Loucy (cell line): ENCODE measurements around the gene FOXP4.

ENCODE experiments used
- EZH2phosphoT487 ChIP-seq: fragments of 200-600 bp; IDR thresholded peaks from 2 replicates; pipeline ENCODE4 v1.6.1; 2018; ENCODE audit warnings: antibody characterized with exemption, mild to moderate bottlenecking, moderate library complexity, borderline replicate concordance
- TF ChIP-seq, protein P1 (sequence below): fragments of 200-600 bp; sonication (generic); conservative IDR thresholded peaks from 2 replicates; pipeline ENCODE4 v1.5.1; 2014; ENCODE audit warnings: mild to moderate bottlenecking, antibody characterized with exemption, low read length

DNA sequence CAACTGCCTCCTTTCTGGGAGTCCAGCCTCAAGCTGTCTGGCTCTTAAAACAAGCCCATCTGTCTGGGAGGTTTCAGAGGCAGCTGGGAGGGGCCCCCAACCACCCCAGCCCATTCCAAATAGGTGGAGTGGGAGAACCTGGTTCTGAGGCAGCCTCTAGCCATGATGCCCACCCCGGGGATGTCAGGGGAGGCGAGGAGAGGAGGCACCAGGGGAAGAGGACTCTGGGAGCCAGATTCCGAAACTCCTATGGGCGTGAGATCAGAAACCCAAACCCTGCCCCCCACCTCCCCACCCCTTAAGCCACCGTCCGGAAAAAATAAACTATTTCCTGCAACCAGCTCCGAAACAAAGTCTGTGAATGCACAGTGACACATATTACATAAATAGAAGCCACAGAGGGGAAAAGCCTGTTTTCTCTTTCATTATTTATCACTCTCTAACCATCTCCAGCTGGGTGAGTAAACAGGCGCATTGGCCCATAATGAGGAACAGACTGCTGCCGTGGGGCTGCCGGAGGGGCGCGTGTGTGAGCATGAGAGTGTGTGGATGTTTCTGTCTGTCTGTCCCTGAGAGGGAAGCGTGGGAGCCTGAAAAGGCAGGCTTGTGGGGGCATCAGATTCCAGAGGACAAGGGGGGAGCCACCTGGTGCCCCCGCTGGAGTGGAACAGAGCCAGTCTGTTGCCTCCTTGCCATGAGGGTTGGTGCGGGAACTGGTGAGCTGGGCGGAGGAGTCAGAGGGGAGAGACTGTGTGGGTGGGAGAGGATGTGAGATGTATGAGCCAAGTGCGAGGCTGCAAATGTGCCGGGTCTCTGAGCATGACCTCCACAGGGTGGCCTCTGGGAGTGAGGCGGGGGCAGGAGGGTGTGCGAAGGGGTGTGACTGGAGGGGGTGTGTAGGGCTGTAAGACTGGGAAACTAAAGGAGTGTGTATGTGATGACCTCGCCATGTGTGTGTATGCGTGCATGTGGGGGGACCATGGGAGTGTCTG lies 14.3 kb upstream of the FOXP4 start:
- TF ChIP-seq, protein P1, sequence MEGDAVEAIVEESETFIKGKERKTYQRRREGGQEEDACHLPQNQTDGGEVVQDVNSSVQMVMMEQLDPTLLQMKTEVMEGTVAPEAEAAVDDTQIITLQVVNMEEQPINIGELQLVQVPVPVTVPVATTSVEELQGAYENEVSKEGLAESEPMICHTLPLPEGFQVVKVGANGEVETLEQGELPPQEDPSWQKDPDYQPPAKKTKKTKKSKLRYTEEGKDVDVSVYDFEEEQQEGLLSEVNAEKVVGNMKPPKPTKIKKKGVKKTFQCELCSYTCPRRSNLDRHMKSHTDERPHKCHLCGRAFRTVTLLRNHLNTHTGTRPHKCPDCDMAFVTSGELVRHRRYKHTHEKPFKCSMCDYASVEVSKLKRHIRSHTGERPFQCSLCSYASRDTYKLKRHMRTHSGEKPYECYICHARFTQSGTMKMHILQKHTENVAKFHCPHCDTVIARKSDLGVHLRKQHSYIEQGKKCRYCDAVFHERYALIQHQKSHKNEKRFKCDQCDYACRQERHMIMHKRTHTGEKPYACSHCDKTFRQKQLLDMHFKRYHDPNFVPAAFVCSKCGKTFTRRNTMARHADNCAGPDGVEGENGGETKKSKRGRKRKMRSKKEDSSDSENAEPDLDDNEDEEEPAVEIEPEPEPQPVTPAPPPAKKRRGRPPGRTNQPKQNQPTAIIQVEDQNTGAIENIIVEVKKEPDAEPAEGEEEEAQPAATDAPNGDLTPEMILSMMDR, result no peak
- TF ChIP-seq EZH2phosphoT487, result no peak
